ENCODE data around the gene DBN1. TPM values are rescaled to one million over a fixed set of nuclear protein-coding genes. Genes with fewer than 3 reads are reported as not detected.

The DBN1 gene
- polyA plus RNA-seq, 1 donor (not counting 4 experiments of a cell fraction or from before 2014, with no cell fraction given), result 59.4 TPM

- no peaks in the 10 kb centered on the region for H3K79me2 ChIP-seq (ENCODE audit: control insufficient read depth, insufficient read depth, low read length)
- FAIRE-seq (no peak), DNase-seq (ENCODE audit: low read depth, low spot score) (no peak)
- no peaks in the 10 kb centered on the region for H3K9me3 ChIP-seq (ENCODE audit: control insufficient read depth, low read depth, low read length)
- H3K9me1 ChIP-seq (ENCODE audit: control insufficient read depth, extremely low read depth, insufficient read depth, low read length), result no peaks in the 10 kb centered on the region
- peaks cover 18 to 19% of the 10 kb centered on the region in 2 experiments for H3K36me3 ChIP-seq (ENCODE audit: control insufficient read depth in 2 of 2, extremely low read depth in 1 of 2, insufficient read depth in 2 of 2, low read length in 2 of 2)
- peak in 2 of 3 experiments; percentile 20 to 30 for TF ChIP-seq CTCF (optimal IDR thresholded peaks at IDR 0.05 in 1 of 3, IDR thresholded peaks at IDR 0.05 in 1 of 3, conservative IDR thresholded peaks at IDR 0.05 in 1 of 3; ENCODE audit: extremely low read depth in 1 of 3, insufficient read depth in 2 of 3, low read length in 3 of 3)
- no peak for TF ChIP-seq EZH2 (IDR thresholded peaks at IDR 0.05; ENCODE audit: low read length)
- no peak overlapping the region for H3K9ac ChIP-seq (ENCODE audit: control insufficient read depth, extremely low read depth, insufficient read depth, low read length)
- no peak overlapping the region for H3K4me2 ChIP-seq (ENCODE audit: control insufficient read depth, extremely low read depth, insufficient read depth, low read depth, low read length)
- H3K27ac ChIP-seq (ENCODE audit: control insufficient read depth, insufficient read depth, low read length), result no peak overlapping the region
- peaks cover 3% of the 10 kb centered on the region for H3K4me1 ChIP-seq (ENCODE audit: control insufficient read depth, extremely low read depth, insufficient read depth, low read length)
- dilution Hi-C loops (cut with MboI; ENCODE audit: extremely low pct_ligation_motif_present, low sequenced_read_pairs), result no loop called here
- no peaks in the 10 kb centered on the region for H3K27me3 ChIP-seq (ENCODE audit: control insufficient read depth, extremely low read depth, insufficient read depth, low read length)
- no peaks in the 10 kb centered on the region for H4K20me1 ChIP-seq (ENCODE audit: control insufficient read depth, extremely low read depth, insufficient read depth, low read length)
- no peak overlapping the region for H3K4me3 ChIP-seq (ENCODE audit: control insufficient read depth in 2 of 3, extremely low read depth in 1 of 3, insufficient read depth in 2 of 3, low read depth in 1 of 3, low read length in 3 of 3)
- H2AFZ ChIP-seq (ENCODE audit: control insufficient read depth, low read length), result no peak overlapping the region
These were observed 33.7 kb upstream of the DBN1 start for GRCh38 chr5:177507165-177507564.

- peaks cover 2 to 5% of the 10 kb centered on the region in 2 experiments for H3K36me3 ChIP-seq (ENCODE audit: control insufficient read depth in 2 of 2, extremely low read depth in 1 of 2, insufficient read depth in 2 of 2, low read length in 2 of 2)
These were observed 31.6 kb upstream of the DBN1 start for GRCh38 chr5:177505075-177505474.

More at GRCh38 chr5:177505075-177505474, 31.6 kb upstream of the DBN1 start:
- TF ChIP-seq EZH2 (IDR thresholded peaks at IDR 0.05; ENCODE audit: low read length), result no peak
- no peak for TF ChIP-seq CTCF (optimal IDR thresholded peaks at IDR 0.05 in 1 of 3, IDR thresholded peaks at IDR 0.05 in 1 of 3, conservative IDR thresholded peaks at IDR 0.05 in 1 of 3; ENCODE audit: extremely low read depth in 1 of 3, insufficient read depth in 2 of 3, low read length in 3 of 3)
- no peaks in the 10 kb centered on the region for H3K9me1 ChIP-seq (ENCODE audit: control insufficient read depth, extremely low read depth, insufficient read depth, low read length)
- FAIRE-seq, result no peak
- H3K79me2 ChIP-seq (ENCODE audit: control insufficient read depth, insufficient read depth, low read length), result no peaks in the 10 kb centered on the region
- H3K9me3 ChIP-seq (ENCODE audit: control insufficient read depth, low read depth, low read length), result no peaks in the 10 kb centered on the region
- DNase-seq (ENCODE audit: low read depth, low spot score), result no peak
- peaks cover 3% of the 10 kb centered on the region for H3K4me1 ChIP-seq (ENCODE audit: control insufficient read depth, extremely low read depth, insufficient read depth, low read length)
- no peak overlapping the region for H3K9ac ChIP-seq (ENCODE audit: control insufficient read depth, extremely low read depth, insufficient read depth, low read length)
- no peaks in the 10 kb centered on the region for H4K20me1 ChIP-seq (ENCODE audit: control insufficient read depth, extremely low read depth, insufficient read depth, low read length)
- no peak overlapping the region for H2AFZ ChIP-seq (ENCODE audit: control insufficient read depth, low read length)
- dilution Hi-C loops (cut with MboI; ENCODE audit: extremely low pct_ligation_motif_present, low sequenced_read_pairs), result no loop called here
- H3K4me3 ChIP-seq (ENCODE audit: control insufficient read depth in 2 of 3, extremely low read depth in 1 of 3, insufficient read depth in 2 of 3, low read depth in 1 of 3, low read length in 3 of 3), result no peak overlapping the region
- H3K27me3 ChIP-seq (ENCODE audit: control insufficient read depth, extremely low read depth, insufficient read depth, low read length), result no peaks in the 10 kb centered on the region
- no peak overlapping the region for H3K27ac ChIP-seq (ENCODE audit: control insufficient read depth, insufficient read depth, low read length)
- H3K4me2 ChIP-seq (ENCODE audit: control insufficient read depth, extremely low read depth, insufficient read depth, low read depth, low read length), result no peak overlapping the region
